Suprapubic skin (tissue), 4 donors: ENCODE data around the gene NAA15. TPM values are rescaled to one million over a fixed set of nuclear protein-coding genes. Genes with fewer than 3 reads are reported as not detected.
A peak's percentile ranks its signal among the peaks of the same experiment; 100 is the strongest.

ENCODE experiments used
- DNase-seq, 2 donors: peaks; one replicate each; pipeline ENCODE4 v3.0.0-alpha.2; 2019; ENCODE audit warnings: low spot score in 2 of 2
- H3K27ac ChIP-seq: fragments of 200-600 bp; sonication (generic); one replicate; pipeline ENCODE4 v1.5.1; 2019
- H3K27me3 ChIP-seq: fragments of 200-600 bp; sonication (generic); one replicate; pipeline ENCODE4 v1.5.1; 2019
- H3K36me3 ChIP-seq: fragments of 200-600 bp; sonication (generic); one replicate; pipeline ENCODE4 v1.5.1; 2019
- H3K4me1 ChIP-seq: fragments of 200-600 bp; sonication (generic); one replicate; pipeline ENCODE4 v1.5.1; 2019
- H3K4me3 ChIP-seq: fragments of 200-600 bp; sonication (generic); one replicate; pipeline ENCODE4 v1.5.1; 2019; ENCODE audit warnings: mild to moderate bottlenecking
- H3K9me3 ChIP-seq: fragments of 200-600 bp; sonication (generic); one replicate; pipeline ENCODE4 v1.5.1; 2019
- EP300 ChIP-seq: sonication (generic); formaldehyde crosslinking; IDR thresholded peaks from one replicate; pipeline ENCODE4 v1.6.1; 2017; ENCODE audit warnings: antibody characterized with exemption
- POLR2A ChIP-seq, 2 donors: fragments of 450-650 bp; IDR thresholded peaks; one replicate each; pipeline ENCODE4 v1.6.1; 2017; ENCODE audit warnings: antibody characterized with exemption in 2 of 2, mild to moderate bottlenecking in 2 of 2, moderate library complexity in 2 of 2
- POLR2AphosphoS5 ChIP-seq, 3 donors: sonication (generic); formaldehyde crosslinking; IDR thresholded peaks; one replicate each; pipeline ENCODE4 v1.6.1; 2017; ENCODE audit warnings: antibody characterized with exemption in 3 of 3
- WGBS: methylation state at CpG from one replicate; pipeline ENCODE4 v1.1.5; 2018; 5-methylcytosine and 5-hydroxymethylcytosine counted together
- total RNA-seq, 4 donors: library from RNA; depleted of rRNA; stranded (reverse); fragments of >200 nt; gene quantifications; one replicate each; pipeline ENCODE4 v1.1.0, GENCODE V29; 2016
- TF ChIP-seq, protein P1 (sequence below), 2 donors: fragments of 200-600 bp in 1 of 2; fragments of 450-650 bp in 1 of 2; sonication (generic) in 1 of 2; IDR thresholded peaks; one replicate each; pipeline ENCODE4 v1.5.1; 2016 to 2019; ENCODE audit warnings: antibody characterized with exemption in 2 of 2, mild to moderate bottlenecking in 1 of 2, moderate library complexity in 1 of 2

NAA15 gene
- total RNA-seq, 4 donors from 2014 or later = 26.5 to 41.8 (median 27.8) TPM

DNA sequence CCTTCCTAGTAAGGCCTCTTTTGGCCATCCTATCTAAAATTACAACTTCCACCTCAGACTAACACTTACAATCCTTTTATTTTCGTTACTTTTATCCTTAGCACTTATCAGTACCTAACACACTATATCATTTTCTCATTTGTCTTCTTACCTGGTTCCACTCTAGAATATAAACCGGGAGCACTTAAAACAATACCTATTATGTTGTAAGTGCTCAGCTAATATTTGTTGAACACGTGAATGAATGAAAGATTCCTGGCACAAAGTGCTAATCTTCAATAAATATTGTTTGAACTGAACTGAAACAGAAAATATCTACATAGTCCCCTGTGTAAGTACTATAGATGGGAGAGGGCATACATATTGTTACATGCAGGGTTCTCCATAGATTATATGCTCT, 35.7 kb upstream of the NAA15 start:
- no peak for DNase-seq
- TF ChIP-seq POLR2A (IDR thresholded peaks at IDR 0.05) (no peak), POLR2AphosphoS5 (IDR thresholded peaks at IDR 0.05) (no peak), EP300 (no peak)
- TF ChIP-seq, protein P1, sequence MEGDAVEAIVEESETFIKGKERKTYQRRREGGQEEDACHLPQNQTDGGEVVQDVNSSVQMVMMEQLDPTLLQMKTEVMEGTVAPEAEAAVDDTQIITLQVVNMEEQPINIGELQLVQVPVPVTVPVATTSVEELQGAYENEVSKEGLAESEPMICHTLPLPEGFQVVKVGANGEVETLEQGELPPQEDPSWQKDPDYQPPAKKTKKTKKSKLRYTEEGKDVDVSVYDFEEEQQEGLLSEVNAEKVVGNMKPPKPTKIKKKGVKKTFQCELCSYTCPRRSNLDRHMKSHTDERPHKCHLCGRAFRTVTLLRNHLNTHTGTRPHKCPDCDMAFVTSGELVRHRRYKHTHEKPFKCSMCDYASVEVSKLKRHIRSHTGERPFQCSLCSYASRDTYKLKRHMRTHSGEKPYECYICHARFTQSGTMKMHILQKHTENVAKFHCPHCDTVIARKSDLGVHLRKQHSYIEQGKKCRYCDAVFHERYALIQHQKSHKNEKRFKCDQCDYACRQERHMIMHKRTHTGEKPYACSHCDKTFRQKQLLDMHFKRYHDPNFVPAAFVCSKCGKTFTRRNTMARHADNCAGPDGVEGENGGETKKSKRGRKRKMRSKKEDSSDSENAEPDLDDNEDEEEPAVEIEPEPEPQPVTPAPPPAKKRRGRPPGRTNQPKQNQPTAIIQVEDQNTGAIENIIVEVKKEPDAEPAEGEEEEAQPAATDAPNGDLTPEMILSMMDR (IDR thresholded peaks at IDR 0.05) = no peak
- Histone ChIP-seq H3K27me3 (no peaks in the 10 kb centered on the region), H3K36me3 (no peaks in the 10 kb centered on the region), H3K4me1 (peaks cover 10% of the 10 kb centered on the region), H3K4me3 (no peak overlapping the region), H3K27ac (no peak overlapping the region), H3K9me3 (no peaks in the 10 kb centered on the region)
- 56% methylated on average over 3 of the region's 3 CpGs for WGBS

DNA sequence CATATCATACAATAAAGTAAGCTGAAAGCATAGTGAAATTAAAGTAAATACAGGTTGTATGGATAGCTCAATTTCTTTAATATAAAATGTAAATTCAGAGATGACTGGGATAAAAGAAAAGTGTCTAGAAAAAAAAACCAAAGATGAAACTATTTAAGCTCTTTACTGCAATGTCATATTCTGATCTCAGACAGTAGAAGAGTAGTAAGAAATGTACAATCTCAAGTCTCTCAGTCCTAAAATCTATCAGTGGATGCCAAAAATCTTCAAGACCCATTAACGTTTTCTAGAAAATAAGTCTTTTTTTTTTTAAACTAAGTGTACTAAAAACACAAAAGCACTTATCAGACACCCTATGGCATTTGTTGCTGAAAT, 35.1 kb upstream of the NAA15 start:
- no peaks in the 10 kb centered on the region for H3K36me3 ChIP-seq
- peaks cover 10% of the 10 kb centered on the region for H3K4me1 ChIP-seq
- H3K27ac ChIP-seq = no peak overlapping the region
- 14% methylated on average over 1 of the region's 1 CpG for WGBS
- no peak for DNase-seq
- H3K27me3 ChIP-seq = no peaks in the 10 kb centered on the region
- TF ChIP-seq POLR2A (IDR thresholded peaks at IDR 0.05) (no peak), POLR2AphosphoS5 (IDR thresholded peaks at IDR 0.05) (no peak), EP300 (no peak)
- TF ChIP-seq, protein P1 (IDR thresholded peaks at IDR 0.05) = no peak
- H3K4me3 ChIP-seq = peak overlapping the region; percentile 35
- H3K9me3 ChIP-seq = no peaks in the 10 kb centered on the region

DNA sequence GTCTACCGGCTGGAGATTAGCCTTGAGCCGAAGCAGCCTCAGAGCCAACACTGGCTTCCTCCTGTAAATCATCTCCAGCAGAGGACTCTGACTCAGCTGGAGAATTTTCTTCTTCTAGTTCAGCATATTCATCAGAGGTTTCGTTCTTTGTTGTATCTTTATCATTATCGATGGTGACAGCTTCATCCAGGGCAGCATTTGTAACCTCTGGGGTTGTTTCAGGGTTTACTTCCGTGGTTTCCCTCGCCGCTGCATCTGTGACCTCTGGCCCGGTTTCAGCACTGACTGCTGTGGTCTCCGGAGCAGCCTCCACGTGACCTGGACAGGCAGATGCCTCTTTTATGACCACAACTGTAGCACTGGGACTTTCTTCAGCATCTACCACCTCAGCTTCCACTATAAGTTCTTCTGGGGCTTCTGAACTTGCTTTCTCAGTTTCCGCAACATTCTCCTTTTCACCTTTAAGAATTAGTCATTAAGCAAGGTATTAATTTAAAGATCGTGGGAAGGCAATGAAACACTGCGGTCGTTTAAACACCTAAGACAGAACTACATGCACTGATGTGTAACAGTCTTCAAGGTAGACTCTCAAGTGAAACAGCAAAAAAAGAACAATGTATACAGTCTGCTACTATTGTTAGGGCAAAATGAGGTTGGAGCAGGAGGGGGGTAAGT, 34.6 kb upstream of the NAA15 start:
- WGBS = 15% methylated on average over 14 of the region's 14 CpGs
- Histone ChIP-seq H3K27me3 (no peaks in the 10 kb centered on the region), H3K9me3 (no peaks in the 10 kb centered on the region), H3K27ac (no peak overlapping the region), H3K4me1 (peaks cover 10% of the 10 kb centered on the region), H3K36me3 (no peaks in the 10 kb centered on the region), H3K4me3 (peak overlapping the region; percentile 35)
- TF ChIP-seq POLR2AphosphoS5 (IDR thresholded peaks at IDR 0.05) (no peak), EP300 (no peak), POLR2A (IDR thresholded peaks at IDR 0.05) (no peak)
- TF ChIP-seq, protein P1 (IDR thresholded peaks at IDR 0.05) = no peak
- DNase-seq = peak in 1 of 2 donors; percentile 74

DNA sequence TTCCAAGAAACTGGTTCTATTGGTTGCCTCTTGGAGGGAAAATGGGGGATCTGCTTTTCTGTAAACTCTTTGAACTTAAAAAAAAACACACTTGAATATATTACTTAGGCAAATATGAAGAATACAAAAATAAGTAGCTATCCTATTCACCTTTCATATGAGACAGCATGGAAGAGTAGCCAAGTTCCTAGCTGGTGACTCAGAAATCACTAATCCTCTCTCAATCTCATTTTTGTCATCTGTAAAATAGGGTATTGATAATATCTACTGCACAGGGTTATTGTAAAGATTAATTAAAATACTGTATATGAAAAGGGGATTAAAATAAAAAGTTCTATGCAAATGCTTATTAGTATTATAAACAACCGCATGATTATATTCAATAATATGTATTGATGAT, 34.0 kb upstream of the NAA15 start:
- Histone ChIP-seq H3K9me3 (no peaks in the 10 kb centered on the region), H3K27me3 (no peaks in the 10 kb centered on the region), H3K27ac (no peak overlapping the region), H3K4me1 (peaks cover 10% of the 10 kb centered on the region), H3K4me3 (no peak overlapping the region), H3K36me3 (no peaks in the 10 kb centered on the region)
- DNase-seq = no peak
- TF ChIP-seq POLR2A (IDR thresholded peaks at IDR 0.05) (no peak), POLR2AphosphoS5 (IDR thresholded peaks at IDR 0.05) (no peak), EP300 (no peak)
- TF ChIP-seq, protein P1 (IDR thresholded peaks at IDR 0.05) = no peak
- 88% methylated on average over 1 of the region's 1 CpG for WGBS

DNA sequence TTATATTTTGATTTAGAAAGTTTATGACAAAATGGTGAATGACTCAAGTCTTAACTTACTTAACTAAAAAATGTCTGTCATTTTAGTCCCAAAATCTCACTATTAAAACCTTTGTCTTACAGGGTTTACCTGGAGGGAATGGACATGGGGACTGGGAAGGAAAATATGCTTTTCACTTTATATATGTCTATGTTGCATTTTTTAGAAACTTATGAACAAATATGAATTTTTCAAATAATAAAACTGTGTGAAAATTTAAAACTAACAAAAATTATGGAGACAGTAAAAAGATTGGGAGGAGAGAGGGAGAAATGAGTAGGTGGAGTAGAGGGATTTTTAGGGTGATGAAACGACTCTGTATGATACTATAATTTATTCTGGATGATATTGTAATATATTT, 27.5 kb upstream of the NAA15 start:
- TF ChIP-seq, protein P1 (IDR thresholded peaks at IDR 0.05) = no peak
- TF ChIP-seq POLR2A (IDR thresholded peaks at IDR 0.05) (no peak), EP300 (no peak), POLR2AphosphoS5 (IDR thresholded peaks at IDR 0.05) (no peak)
- no peak overlapping the region for H3K27ac ChIP-seq
- H3K36me3 ChIP-seq = no peaks in the 10 kb centered on the region
- 92% methylated on average over 1 of the region's 1 CpG for WGBS
- H3K4me1 ChIP-seq = no peaks in the 10 kb centered on the region
- no peak for DNase-seq
- H3K27me3 ChIP-seq = peaks cover 7% of the 10 kb centered on the region
- H3K4me3 ChIP-seq = no peak overlapping the region
- H3K9me3 ChIP-seq = no peaks in the 10 kb centered on the region
